ENCODE results near the gene MYEOV.

MYEOV gene

DNA sequence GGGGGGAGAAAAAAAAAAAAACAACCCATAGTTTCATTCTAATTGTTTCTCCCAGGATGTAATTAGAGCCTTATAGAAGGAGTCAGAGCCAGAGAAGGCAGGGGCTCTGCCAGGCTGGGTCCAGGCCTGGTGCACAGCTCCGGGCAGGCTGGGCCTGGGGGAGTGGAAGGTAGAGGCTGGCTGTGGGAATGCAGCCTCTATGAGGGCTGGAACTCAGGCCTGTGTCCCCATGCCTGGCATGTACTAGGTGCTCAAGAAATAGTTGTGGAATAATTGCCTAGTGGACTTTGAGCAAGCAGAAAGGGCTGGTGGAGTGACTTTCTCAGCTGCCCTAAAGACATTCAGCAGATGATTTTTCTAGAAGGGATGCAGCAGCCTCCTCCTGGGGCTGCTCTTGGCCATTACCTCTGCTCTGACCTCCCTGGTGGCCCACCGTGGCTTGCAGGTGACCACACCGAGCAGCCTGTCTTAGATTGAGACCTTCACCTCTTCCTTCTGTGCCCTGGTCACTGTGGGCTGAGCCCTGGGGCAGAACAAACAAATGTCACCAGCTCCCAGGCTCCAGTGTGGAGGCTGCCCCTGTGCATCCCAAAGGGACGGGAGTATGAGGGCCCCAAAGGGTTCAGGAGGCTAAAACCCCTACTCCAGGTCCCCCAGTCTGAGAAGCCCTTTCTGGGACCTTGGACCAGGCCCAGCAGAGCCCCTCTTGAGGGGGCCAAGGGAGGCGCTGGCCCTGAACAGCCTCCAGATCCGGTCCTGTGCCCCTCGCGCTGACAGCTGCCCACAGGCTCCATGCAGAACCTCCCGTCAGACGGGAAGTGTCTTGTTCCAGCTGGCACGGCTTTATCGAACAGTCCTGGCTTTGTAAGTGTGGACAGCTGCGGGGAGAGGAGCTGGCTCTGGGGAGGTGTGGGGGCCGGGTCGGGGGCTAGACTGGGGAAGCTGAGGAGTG lies 18.8 kb downstream of the MYEOV start:
- Histone ChIP-seq H3K79me2 (ENCODE audit: insufficient read depth, low read length) (no peaks in the 10 kb centered on the region), H4K20me1 (ENCODE audit: low read depth, low read length) (no peaks in the 10 kb centered on the region)

DNA sequence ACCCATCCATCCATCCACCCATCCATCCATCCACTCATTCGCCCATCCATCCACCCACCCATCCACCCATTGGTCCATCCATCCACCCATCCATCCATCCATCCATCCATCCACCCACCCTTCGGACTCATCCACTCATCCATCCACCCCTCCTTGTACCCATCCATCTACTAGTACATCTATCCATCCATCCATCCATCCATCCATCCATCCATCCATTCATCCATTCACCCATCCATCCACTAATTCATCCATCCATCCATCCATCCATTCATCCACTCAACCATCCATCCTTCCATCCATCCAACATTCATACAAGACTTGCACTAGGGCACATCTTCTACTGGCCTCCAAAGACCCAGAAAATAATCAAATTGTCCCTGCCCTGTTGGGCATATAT lies 20.0 kb downstream of the MYEOV start:
- H3K9me3 ChIP-seq (ENCODE audit: insufficient read depth, low read length) = no peaks in the 10 kb centered on the region
- H3K4me3 ChIP-seq (ENCODE audit: insufficient read depth, low read length, poor library complexity, severe bottlenecking) = no peak overlapping the region
- no peaks in the 10 kb centered on the region for H4K20me1 ChIP-seq (ENCODE audit: low read depth, low read length)
- no peak overlapping the region for H3K9ac ChIP-seq (ENCODE audit: low read length)
- H3K79me2 ChIP-seq (ENCODE audit: insufficient read depth, low read length) = no peaks in the 10 kb centered on the region
- H3K27me3 ChIP-seq (ENCODE audit: low read length) = no peaks in the 10 kb centered on the region
- TF ChIP-seq, protein P1, sequence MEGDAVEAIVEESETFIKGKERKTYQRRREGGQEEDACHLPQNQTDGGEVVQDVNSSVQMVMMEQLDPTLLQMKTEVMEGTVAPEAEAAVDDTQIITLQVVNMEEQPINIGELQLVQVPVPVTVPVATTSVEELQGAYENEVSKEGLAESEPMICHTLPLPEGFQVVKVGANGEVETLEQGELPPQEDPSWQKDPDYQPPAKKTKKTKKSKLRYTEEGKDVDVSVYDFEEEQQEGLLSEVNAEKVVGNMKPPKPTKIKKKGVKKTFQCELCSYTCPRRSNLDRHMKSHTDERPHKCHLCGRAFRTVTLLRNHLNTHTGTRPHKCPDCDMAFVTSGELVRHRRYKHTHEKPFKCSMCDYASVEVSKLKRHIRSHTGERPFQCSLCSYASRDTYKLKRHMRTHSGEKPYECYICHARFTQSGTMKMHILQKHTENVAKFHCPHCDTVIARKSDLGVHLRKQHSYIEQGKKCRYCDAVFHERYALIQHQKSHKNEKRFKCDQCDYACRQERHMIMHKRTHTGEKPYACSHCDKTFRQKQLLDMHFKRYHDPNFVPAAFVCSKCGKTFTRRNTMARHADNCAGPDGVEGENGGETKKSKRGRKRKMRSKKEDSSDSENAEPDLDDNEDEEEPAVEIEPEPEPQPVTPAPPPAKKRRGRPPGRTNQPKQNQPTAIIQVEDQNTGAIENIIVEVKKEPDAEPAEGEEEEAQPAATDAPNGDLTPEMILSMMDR (IDR thresholded peaks at IDR 0.05; ENCODE audit: insufficient read depth, low read length, poor library complexity, severe bottlenecking) = no peak
- no peak for TF ChIP-seq EZH2phosphoT487 (conservative IDR thresholded peaks at IDR 0.05; ENCODE audit: low read length)
- H2AFZ ChIP-seq (ENCODE audit: low read depth, low read length, severe bottlenecking) = no peak overlapping the region
- H3K9me2 ChIP-seq (replicated peaks; ENCODE audit: insufficient read depth, low read length) = no peaks in the 10 kb centered on the region
- H3K27ac ChIP-seq (ENCODE audit: low read depth, low read length) = no peak overlapping the region
- no peaks in the 10 kb centered on the region for H3F3A ChIP-seq (ENCODE audit: insufficient read depth)
- H3K36me3 ChIP-seq (ENCODE audit: low read length) = no peaks in the 10 kb centered on the region
- no peak overlapping the region for H3K4me2 ChIP-seq (ENCODE audit: low read depth, low read length, poor library complexity, severe bottlenecking)

More for the DNA sequence above, 18.8 kb downstream of the MYEOV start:
- Histone ChIP-seq H2AFZ (ENCODE audit: low read depth, low read length, severe bottlenecking) (no peak overlapping the region), H3K27ac (ENCODE audit: low read depth, low read length) (no peak overlapping the region), H3K9me2 (replicated peaks; ENCODE audit: insufficient read depth, low read length) (no peaks in the 10 kb centered on the region), H3K4me2 (ENCODE audit: low read depth, low read length, poor library complexity, severe bottlenecking) (no peak overlapping the region), H3K27me3 (ENCODE audit: low read length) (no peaks in the 10 kb centered on the region), H3K9me3 (ENCODE audit: insufficient read depth, low read length) (no peaks in the 10 kb centered on the region), H3F3A (ENCODE audit: insufficient read depth) (no peaks in the 10 kb centered on the region), H3K4me3 (ENCODE audit: insufficient read depth, low read length, poor library complexity, severe bottlenecking) (no peak overlapping the region), H3K36me3 (ENCODE audit: low read length) (no peaks in the 10 kb centered on the region), H3K9ac (ENCODE audit: low read length) (no peak overlapping the region)
- no peak for TF ChIP-seq EZH2phosphoT487 (conservative IDR thresholded peaks at IDR 0.05; ENCODE audit: low read length)
- TF ChIP-seq, protein P1 (IDR thresholded peaks at IDR 0.05; ENCODE audit: insufficient read depth, low read length, poor library complexity, severe bottlenecking) = no peak

DNA sequence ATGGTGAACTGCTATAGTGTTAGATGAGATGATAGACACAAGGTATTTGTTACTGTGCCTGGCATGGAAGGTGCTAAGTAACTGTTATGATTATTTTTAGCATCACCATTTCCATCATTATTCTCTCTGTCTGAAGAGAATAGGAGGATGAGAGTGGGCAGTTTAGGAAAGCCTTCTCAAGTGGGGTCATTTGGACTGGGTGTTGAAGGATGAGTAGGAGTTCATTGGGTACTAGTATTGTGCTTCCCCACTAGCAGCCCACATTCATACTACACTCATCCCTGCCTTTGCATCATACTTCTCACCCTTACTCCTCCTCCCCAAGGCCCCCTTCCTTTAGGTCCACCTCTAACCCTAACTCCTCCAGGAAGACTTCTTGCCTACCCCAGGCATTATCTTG lies 20.6 kb downstream of the MYEOV start:
- no peak overlapping the region for H3K4me2 ChIP-seq (ENCODE audit: low read depth, low read length, poor library complexity, severe bottlenecking)
- TF ChIP-seq, protein P1 (IDR thresholded peaks at IDR 0.05; ENCODE audit: insufficient read depth, low read length, poor library complexity, severe bottlenecking) = no peak
- TF ChIP-seq EZH2phosphoT487 (conservative IDR thresholded peaks at IDR 0.05; ENCODE audit: low read length) = no peak
- H3K9me3 ChIP-seq (ENCODE audit: insufficient read depth, low read length) = no peaks in the 10 kb centered on the region
- no peaks in the 10 kb centered on the region for H3K36me3 ChIP-seq (ENCODE audit: low read length)
- no peaks in the 10 kb centered on the region for H3K27me3 ChIP-seq (ENCODE audit: low read length)
- H2AFZ ChIP-seq (ENCODE audit: low read depth, low read length, severe bottlenecking) = no peak overlapping the region
- no peaks in the 10 kb centered on the region for H3F3A ChIP-seq (ENCODE audit: insufficient read depth)
- H3K9me2 ChIP-seq (replicated peaks; ENCODE audit: insufficient read depth, low read length) = no peaks in the 10 kb centered on the region
- H3K4me3 ChIP-seq (ENCODE audit: insufficient read depth, low read length, poor library complexity, severe bottlenecking) = no peak overlapping the region
- H3K27ac ChIP-seq (ENCODE audit: low read depth, low read length) = no peak overlapping the region
- no peaks in the 10 kb centered on the region for H3K79me2 ChIP-seq (ENCODE audit: insufficient read depth, low read length)
- no peak overlapping the region for H3K9ac ChIP-seq (ENCODE audit: low read length)
- H4K20me1 ChIP-seq (ENCODE audit: low read depth, low read length) = no peaks in the 10 kb centered on the region
